ENCODE results near the gene GTF2H1.
"Not testable (repeated sequence)": the region's sequence is repeated elsewhere in the genome, so short reads cannot be mapped to it uniquely, and the experiment has no call there.

Gene GTF2H1

GRCh38 chr11:18383388-18384156 lies 61.2 kb downstream of the GTF2H1 start:
- DNase-seq, result no peak

GRCh38 chr11:18384157-18384641 lies 61.8 kb downstream of the GTF2H1 start:
- no peak for DNase-seq

- no peak for DNase-seq
Measured at GRCh38 chr11:18390088-18390487, 67.7 kb downstream of the GTF2H1 start.

GRCh38 chr11:18392434-18393321 lies 70.3 kb downstream of the GTF2H1 start:
- DNase-seq, result no peak

- no peak for DNase-seq
Measured at GRCh38 chr11:18393581-18394274, 71.4 kb downstream of the GTF2H1 start.

GRCh38 chr11:18394275-18394927 lies 72.0 kb downstream of the GTF2H1 start, which contains the start of gene LDHA:
TSS of gene LDHA (plus strand) at chr11:18394563. CDS start at chr11:18396843, 2,280 bp downstream.
- peak; percentile 95 to 98 for DNase-seq

DNA sequence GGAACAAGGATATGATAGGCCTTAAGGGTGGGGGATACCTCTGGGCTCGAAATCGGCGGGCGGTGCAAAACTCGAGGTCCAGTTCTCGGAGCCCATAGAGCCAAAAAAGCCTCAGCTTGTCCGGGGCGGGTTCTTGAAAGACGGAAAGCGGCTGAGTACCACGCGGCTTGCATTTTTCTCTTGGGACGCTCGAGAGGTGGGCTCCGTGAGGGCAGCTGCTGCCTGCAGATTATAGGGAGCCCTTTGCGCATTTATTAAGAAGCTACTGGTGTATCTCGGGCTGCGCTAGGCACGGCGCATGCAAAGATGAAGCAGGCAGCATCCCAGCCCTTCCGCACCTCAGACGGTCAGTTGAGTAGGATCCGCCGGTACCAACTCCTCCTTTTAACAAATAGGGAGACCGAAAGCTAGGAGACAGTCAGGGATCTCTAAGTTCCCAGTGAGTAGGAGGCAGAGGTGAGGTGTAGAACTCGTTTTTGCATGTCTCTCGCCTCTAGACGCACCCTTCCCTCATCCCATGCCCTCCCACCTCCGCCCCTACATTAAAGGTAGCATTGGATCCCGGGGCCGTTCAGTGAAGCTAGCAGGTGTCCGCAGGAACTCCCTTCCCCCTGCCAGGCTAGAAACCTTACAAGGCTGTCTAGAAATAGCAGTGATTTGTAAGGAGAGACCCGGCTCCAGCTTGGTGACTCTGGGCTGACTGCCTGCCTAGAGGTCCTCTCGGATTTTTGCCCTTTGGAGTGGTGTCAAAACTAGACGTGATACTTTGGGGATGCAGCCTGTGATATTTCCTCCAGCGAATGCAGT lies 72.8 kb downstream of the GTF2H1 start:
- DNase-seq, result peak in 1 of 2 experiments; percentile 44

DNA sequence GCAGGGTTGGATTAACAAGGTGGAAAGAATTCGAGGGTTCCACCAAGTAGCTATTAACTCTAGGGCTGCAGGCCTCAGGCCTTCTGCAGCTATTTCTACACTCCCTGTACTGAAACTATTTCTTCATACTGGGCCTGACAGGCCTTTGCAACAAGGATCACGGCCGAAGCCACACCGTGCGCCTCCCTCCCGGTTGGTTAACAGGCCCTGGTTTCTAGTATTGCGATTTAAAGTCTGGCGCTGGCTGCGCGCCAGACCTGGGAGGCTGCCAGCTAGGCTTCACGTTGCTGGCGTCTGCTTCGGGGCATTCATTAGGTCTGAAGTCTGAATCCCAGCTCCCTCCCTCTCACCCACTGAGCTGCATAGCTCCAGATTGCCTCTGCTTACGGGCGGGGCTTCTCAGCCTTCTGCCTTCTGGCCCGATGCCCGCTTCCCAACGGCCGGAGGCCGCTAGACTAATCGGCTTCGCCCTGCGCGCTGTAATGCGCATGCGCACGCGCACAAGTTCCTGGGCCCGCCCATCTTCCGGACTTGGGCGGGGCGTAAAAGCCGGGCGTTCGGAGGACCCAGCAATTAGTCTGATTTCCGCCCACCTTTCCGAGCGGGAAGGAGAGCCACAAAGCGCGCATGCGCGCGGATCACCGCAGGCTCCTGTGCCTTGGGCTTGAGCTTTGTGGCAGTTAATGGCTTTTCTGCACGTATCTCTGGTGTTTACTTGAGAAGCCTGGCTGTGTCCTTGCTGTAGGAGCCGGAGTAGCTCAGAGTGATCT lies 73.6 kb downstream of the GTF2H1 start:
- peak; percentile 98 to 99 for DNase-seq

DNA sequence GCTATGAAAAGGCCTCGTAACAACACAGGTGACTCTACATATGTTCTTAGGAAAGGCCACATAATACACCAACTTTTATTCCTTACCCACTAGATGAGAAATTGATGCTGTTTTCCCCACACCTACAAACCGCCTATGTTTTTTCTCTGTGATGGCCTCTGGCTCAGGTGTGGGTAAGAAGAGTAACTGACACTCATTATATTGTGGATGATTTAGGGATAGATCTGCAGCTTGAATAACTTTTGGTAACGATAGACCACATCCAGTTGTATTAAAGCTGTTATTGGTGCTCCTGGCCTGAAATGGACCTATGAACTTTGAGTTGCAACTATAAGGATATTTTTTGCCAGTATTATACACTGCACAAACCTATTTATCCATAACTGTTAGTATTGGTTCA lies 75.6 kb downstream of the GTF2H1 start:
- DNase-seq, result no peak

- not testable (repeated sequence) for DNase-seq
Measured at GRCh38 chr11:18401077-18401476, 78.7 kb downstream of the GTF2H1 start.

DNA sequence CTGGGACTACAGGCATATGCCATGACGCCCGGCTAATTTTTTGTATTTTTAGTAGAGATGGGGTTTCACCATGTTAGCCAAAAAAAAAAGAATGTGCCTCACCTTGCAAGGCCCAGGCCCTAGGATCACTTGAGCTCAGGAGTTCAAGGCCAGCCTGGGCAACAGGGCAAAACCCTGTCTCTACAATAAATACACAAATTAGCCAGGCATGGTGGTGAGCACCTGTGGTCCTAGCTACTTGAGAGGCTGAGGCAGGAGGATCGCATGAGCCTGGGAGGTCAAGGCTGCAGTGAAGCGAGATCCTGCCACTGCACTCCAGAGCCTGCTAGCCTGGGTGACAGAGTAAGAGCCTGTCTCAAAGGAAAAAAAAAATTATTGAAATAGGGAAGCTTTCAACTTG lies 81.7 kb downstream of the GTF2H1 start:
- DNase-seq, result no peak

GRCh38 chr11:18407400-18407799 lies 85.0 kb downstream of the GTF2H1 start:
- DNase-seq, result not testable (repeated sequence)

GRCh38 chr11:18408558-18409291 lies 86.4 kb downstream of the GTF2H1 start:
- DNase-seq, result no peak

DNA sequence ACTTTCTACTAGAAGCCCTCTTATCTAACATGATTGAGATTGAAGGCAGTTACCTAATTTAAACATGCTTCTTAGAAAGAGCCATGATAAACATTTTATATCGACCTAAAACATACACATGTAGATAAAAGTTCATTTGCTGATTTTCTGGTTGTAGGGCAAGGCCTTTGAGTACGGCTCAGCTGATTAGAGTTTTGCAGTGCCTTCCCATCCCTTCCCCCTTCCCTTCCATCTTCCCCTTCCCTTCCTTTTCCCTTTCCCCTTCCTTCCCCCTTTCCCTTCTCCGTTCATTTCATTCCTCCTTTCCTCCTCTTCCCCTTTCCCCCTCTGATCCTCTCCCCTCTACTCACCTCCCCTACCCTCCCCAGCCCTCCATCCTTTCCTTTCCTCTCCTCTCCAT lies 94.1 kb downstream of the GTF2H1 start:
- no peak for DNase-seq

Measured in NCI-H187 (cell line).